Duodenal mucosa (tissue), 2 donors: ENCODE measurements around the gene GPX5.

Experiments used
- H3K27ac ChIP-seq: one replicate; pipeline ENCODE4 v1.7.0; 2013; ENCODE audit warnings: low read depth, low read length
- H3K27me3 ChIP-seq, 2 donors: one replicate each; pipeline ENCODE4 v1.7.0; 2013; ENCODE audit warnings: low read length in 2 of 2, control low read depth in 1 of 2; ENCODE audit not compliant: insufficient read depth in 2 of 2, control insufficient read depth in 1 of 2
- H3K36me3 ChIP-seq, 2 donors: one replicate each; pipeline ENCODE4 v1.7.0; 2013; ENCODE audit warnings: low read length in 2 of 2, control low read depth in 1 of 2; ENCODE audit not compliant: insufficient read depth in 2 of 2, control insufficient read depth in 1 of 2
- H3K4me1 ChIP-seq, 2 donors: one replicate each; pipeline ENCODE4 v1.7.0; 2013; ENCODE audit warnings: low read length in 2 of 2, control low read depth in 1 of 2; ENCODE audit not compliant: insufficient read depth in 2 of 2, control insufficient read depth in 1 of 2
- H3K4me3 ChIP-seq, 2 donors: one replicate each; pipeline ENCODE4 v1.7.0; 2013; ENCODE audit warnings: low read length in 2 of 2, low read depth in 1 of 2
- H3K9ac ChIP-seq, 2 donors: one replicate each; pipeline ENCODE4 v1.7.0; 2013; ENCODE audit warnings: low read length in 2 of 2, low read depth in 1 of 2
- H3K9me3 ChIP-seq, 2 donors: one replicate each; pipeline ENCODE4 v1.7.0; 2013; ENCODE audit warnings: low read length in 2 of 2, control low read depth in 1 of 2; ENCODE audit not compliant: control insufficient read depth in 1 of 2

The GPX5 gene

DNA sequence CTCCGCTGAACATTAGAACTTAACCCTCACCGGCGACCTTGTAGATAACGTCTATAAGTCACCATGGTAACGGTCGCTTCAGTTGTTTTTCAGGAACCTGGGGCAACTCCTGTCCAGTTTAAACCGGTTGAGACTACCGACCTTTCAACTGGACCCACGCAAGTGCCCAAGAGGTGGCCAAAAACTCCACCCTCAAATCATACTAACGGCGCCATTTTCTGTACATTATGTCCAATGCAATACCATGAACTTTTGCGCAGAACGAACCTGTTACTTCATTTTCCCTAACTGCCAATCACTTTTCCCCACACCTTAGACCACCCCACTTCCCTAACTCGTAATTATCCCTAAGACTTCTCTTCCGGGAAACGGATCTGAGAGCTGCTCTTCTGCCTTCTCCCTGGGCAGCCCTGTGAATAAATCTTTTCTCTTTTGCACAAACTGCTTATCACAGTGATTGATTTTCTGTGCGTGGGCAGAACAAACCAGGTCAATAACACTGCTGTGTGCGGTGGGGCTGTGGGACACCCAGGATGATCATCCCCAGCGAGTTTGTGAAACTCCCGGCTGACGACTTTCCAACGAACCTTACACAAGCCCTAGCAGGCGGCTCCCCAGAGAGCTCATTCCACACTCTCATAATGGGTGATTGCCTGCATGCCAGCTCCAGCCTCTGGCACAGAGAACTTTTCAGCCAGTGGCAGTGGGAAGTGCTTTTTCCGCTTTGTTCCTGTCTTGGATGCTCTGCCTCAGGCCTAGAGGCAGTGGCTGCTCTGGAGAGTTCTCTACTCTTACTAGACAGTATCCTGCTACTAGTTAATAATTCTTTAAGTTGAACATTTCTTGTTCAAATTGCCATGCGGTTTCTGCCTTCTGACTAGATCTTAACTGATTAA is 28.6 kb downstream of the GPX5 start:
- no peak overlapping the region for H3K27ac ChIP-seq
- no peaks in the 10 kb centered on the region for H3K4me1 ChIP-seq
- no peak overlapping the region for H3K9ac ChIP-seq
- no peaks in the 10 kb centered on the region for H3K36me3 ChIP-seq
- no peaks in the 10 kb centered on the region for H3K9me3 ChIP-seq
- peaks cover 8 to 10% of the 10 kb centered on the region in 2 donors for H3K27me3 ChIP-seq
- H3K4me3 ChIP-seq: no peak overlapping the region

DNA sequence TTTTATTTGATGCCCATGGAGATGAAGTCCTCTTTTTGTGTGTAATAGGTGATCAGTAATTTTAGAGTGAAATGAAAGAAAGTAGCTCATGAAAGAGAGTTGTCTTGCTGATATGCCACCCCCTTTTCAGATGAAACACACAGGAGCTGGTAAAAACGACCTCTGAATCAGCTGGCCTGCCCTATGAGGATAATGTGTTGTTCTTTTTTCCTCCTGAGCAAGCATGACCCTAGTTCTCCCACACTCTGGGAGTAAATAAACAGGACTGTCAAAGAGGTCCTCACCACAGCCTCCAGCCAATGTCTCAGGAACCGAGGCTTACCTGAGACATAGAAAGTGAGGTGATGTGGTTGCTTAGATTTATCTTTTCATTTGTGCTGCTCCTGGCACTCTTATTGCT is 29.5 kb downstream of the GPX5 start:
- H3K9ac ChIP-seq: no peak overlapping the region
- H3K36me3 ChIP-seq: no peaks in the 10 kb centered on the region
- H3K9me3 ChIP-seq: no peaks in the 10 kb centered on the region
- H3K27me3 ChIP-seq: peaks cover 8 to 10% of the 10 kb centered on the region in 2 donors
- H3K27ac ChIP-seq: no peak overlapping the region
- H3K4me3 ChIP-seq: no peak overlapping the region
- H3K4me1 ChIP-seq: no peaks in the 10 kb centered on the region

DNA sequence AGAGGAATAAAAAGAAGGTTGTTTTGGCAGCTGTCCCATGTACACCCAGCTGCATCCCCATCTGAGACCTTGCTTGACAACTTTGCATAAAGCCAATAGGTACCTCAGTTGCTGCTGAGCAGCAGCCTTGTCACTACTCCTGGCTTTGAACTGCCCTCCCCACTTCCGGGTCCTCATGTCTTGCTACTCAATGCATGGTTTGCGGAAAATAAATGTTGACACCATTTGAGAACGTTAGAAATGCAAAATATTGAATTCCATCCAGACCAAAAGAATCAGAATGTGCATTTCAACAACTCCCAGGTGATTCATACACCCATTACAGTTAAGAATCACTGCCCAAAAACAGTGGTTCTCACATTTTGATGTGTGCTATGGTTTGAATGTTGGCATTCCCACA is 32.9 kb downstream of the GPX5 start:
- Histone ChIP-seq H3K27ac (no peak overlapping the region), H3K4me3 (no peak overlapping the region), H3K9me3 (no peaks in the 10 kb centered on the region), H3K27me3 (peaks cover 3 to 8% of the 10 kb centered on the region in 2 donors), H3K4me1 (no peaks in the 10 kb centered on the region), H3K9ac (no peak overlapping the region), H3K36me3 (no peaks in the 10 kb centered on the region)

DNA sequence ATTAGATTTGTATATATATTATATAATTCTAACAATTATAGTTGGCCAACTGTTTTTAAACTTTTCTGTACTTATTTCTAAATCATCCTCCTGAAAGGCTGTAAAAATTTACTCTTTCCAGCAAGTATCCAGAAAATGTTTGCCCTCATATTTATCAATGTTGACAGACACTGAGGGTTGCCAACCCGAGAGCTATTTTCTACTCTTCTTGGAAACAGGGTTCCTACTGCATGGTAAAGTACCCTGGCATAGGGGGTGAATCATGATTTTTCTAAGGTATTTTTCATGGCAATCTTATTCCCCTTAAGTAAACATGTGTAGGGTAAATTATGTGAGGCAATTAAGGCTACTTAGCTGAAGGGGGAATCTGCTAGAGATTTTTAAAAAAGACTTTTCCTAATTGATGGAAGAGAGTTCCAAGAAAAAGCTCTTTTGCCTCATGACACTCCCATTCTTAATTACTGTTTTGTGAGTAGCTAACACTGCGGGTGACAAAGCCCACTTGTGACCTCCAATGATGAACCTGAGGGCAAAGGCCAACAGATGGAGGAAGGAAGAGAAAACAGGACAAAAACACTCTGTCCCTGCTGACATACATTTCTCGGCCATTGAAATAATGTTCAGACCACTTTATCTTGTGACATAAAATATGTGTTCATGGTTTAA is 37.9 kb downstream of the GPX5 start:
- H3K36me3 ChIP-seq: no peaks in the 10 kb centered on the region
- no peaks in the 10 kb centered on the region for H3K27me3 ChIP-seq
- no peak overlapping the region for H3K9ac ChIP-seq
- no peak overlapping the region for H3K27ac ChIP-seq
- H3K4me3 ChIP-seq: no peak overlapping the region
- no peaks in the 10 kb centered on the region for H3K9me3 ChIP-seq
- H3K4me1 ChIP-seq: no peaks in the 10 kb centered on the region

DNA sequence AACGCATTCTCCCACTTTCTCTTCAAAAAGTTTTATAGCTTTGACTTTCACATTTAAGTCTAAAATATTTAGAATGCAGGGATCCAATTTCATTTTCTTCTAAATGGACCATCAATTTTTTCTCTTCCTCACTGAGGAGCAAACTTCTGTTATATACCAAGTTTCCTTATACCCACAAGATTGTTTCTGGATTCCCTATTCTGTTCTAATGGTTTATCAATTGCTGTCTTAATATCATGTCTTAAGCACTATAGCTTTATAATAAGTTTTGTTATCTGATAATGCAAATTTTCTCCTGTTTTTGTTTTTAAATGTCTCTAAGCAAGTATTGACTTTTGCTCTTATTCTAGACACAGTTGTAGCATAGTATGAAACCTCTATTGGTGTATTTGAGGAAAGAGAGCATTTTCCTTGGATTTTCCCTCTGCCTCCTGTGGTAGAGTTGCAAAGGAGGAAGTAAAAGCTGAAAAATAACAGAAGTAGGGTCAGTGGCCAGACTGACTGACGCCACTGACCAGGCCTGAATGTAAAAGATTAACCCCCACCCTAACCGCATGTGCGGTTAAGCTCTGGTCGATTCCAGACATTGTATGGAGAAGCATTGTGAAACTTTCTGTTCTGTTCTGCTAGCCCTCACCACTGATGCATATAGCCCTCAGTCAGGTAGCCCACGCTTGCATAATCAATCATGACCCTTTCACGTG is 40.3 kb downstream of the GPX5 start:
- Histone ChIP-seq H3K27me3 (no peaks in the 10 kb centered on the region), H3K27ac (no peak overlapping the region), H3K9ac (no peak overlapping the region), H3K4me1 (no peaks in the 10 kb centered on the region), H3K9me3 (no peaks in the 10 kb centered on the region), H3K4me3 (no peak overlapping the region), H3K36me3 (no peaks in the 10 kb centered on the region)

DNA sequence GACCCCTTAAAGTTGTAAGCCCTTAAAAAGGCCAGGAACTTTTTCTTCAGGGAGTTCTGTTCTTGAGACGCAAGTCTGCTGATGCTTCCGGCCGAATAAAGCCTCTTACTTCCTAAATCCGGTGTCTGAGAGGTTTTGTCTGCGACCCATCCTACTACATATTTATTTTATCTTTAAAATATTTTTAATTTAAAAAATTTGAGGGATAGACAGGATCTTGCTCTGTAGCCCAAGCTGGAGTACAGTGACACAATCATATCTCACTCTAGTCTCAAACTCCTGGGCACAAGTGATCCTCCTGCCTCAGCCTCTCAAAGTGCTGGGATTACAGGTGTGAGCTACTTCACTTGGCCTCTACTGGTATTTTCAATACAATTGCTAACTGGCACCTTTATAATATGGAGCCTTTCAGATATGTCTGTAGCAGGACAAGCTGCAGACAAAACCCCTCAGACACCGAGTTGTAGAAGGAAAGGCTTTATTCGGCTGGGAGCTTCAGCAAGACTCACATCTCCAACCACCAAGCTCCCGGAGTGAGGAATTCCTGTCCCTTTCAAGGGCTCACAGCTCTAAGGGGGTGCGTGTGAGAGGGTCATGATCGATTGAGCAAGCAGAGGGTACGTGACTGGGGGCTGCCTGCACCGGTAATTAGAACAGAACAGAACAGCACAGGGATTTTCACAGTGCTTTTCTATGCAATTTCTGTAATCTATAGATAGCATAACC is 41.0 kb downstream of the GPX5 start:
- Histone ChIP-seq H3K36me3 (no peaks in the 10 kb centered on the region), H3K27me3 (no peaks in the 10 kb centered on the region), H3K27ac (no peak overlapping the region), H3K9me3 (no peaks in the 10 kb centered on the region), H3K4me1 (no peaks in the 10 kb centered on the region), H3K9ac (no peak overlapping the region), H3K4me3 (no peak overlapping the region)

DNA sequence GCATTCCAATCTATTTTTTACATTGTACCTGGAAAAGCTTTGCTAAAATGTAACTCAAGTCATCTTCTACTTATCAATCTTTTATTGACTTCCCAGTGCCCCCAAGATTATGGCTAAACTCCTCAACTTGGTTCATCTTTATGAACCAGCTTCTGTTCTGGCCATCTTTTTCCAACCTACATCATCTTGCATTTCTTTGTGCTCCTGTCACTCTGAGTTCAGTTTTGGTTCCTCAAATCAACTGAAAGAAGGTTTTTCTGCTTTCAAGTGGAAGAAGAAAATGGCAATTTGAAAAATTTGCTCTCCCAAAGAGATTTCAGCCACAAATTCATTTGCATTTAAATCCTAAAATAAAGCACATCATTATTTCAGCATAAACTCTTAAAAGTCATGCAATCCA is 41.8 kb downstream of the GPX5 start:
- H3K9ac ChIP-seq: no peak overlapping the region
- H3K4me3 ChIP-seq: no peak overlapping the region
- H3K36me3 ChIP-seq: no peaks in the 10 kb centered on the region
- no peaks in the 10 kb centered on the region for H3K4me1 ChIP-seq
- no peaks in the 10 kb centered on the region for H3K9me3 ChIP-seq
- H3K27me3 ChIP-seq: no peaks in the 10 kb centered on the region
- H3K27ac ChIP-seq: no peak overlapping the region

DNA sequence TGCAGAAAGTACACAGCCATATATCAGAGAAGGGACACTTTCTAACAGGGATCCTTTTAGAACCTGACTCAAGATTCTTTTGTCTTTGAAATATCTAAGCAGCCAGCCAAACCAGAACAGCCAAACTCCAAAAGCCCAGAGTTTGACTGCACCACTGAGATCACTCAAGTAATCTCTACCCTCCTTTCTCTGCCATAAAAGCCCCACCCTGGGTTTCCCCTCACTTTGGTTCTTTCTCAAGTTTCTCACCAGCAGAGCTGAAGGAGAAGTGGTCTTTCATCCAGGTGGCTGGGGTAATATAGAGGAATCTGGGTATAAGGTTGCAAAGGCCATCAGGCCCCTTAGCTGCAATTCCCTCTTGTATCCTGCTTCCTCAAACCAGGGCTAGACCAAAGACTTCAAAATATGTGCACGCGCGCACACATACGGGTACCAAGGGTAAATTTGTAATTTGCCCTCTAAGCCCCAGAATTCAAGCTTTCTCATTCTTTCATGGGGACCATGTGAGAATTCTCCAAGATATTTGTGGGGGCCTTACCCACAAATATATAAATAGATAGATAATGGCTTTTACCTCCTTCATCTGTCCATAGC is 42.9 kb downstream of the GPX5 start:
- Histone ChIP-seq H3K9ac (no peak overlapping the region), H3K36me3 (no peaks in the 10 kb centered on the region), H3K4me1 (no peaks in the 10 kb centered on the region), H3K27me3 (no peaks in the 10 kb centered on the region), H3K9me3 (no peaks in the 10 kb centered on the region), H3K27ac (no peak overlapping the region), H3K4me3 (no peak overlapping the region)

DNA sequence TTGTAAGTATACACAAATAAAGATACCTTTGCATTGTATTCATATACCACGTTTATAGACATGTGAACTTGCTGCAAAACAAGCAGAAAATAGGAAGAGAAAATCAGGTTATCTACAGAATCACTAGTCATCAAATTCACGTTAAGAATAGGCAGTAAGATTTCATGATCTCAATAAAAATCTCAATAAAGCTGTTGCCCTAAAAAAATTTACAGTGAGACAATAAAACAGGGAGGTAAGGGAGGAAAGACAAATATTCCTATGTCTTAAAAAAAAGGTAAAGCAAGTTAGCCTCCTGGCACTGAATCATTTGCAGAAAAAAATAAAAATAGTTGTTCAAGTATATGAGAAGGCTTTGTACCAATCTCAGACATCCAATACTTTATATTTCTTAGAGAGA is 44.1 kb downstream of the GPX5 start:
- H3K4me1 ChIP-seq: no peaks in the 10 kb centered on the region
- no peaks in the 10 kb centered on the region for H3K27me3 ChIP-seq
- H3K9ac ChIP-seq: no peak overlapping the region
- H3K36me3 ChIP-seq: no peaks in the 10 kb centered on the region
- H3K9me3 ChIP-seq: no peaks in the 10 kb centered on the region
- no peak overlapping the region for H3K4me3 ChIP-seq
- no peak overlapping the region for H3K27ac ChIP-seq
